Activated naive CD8-positive, alpha-beta T cell treated with anti-CD3 and anti-CD28 coated beads, Interleukin-2, amount 10 ng/mL, durations not matched to agents 7 days and 5 days (primary cell): ENCODE results near the gene TRIM37. TPM values are rescaled to one million over a fixed set of nuclear protein-coding genes. Genes with fewer than 3 reads are reported as not detected.
"Not testable (repeated sequence)": the region's sequence is repeated elsewhere in the genome, so short reads cannot be mapped to it uniquely, and the experiment has no call there.

Source experiments
- ATAC-seq: fragments of 150-1000 bp; cut with Tn5 transposase; one replicate; pipeline ENCODE4 v1.10.0; 2021; ENCODE audit warnings: low read depth, moderate library complexity
- POLR2A ChIA-PET: fragments of 350-600 bp; sonication (Branson Sonifier 250); formaldehyde crosslinking; loops from one replicate; lab custom pipeline; 2021; ENCODE audit warnings: antibody characterized with exemption; lab: Charles Lee
- DNase-seq: peaks from one replicate; pipeline ENCODE4 v3.0.0; 2021
- H3K27ac Mint-ChIP-seq: one replicate; pipeline ENCODE4 v1.8.0; 2022; ENCODE audit warnings: mild to moderate bottlenecking, mixed read lengths
- H3K27me3 Mint-ChIP-seq: one replicate; pipeline ENCODE4 v1.8.0; 2022; ENCODE audit warnings: mild to moderate bottlenecking, moderate library complexity, mixed read lengths
- H3K36me3 Mint-ChIP-seq: one replicate; pipeline ENCODE4 v1.8.0; 2021; ENCODE audit warnings: mild to moderate bottlenecking, mixed read lengths
- H3K4me1 Mint-ChIP-seq: one replicate; pipeline ENCODE4 v1.8.0; 2021; ENCODE audit warnings: mixed read lengths
- H3K4me3 Mint-ChIP-seq: one replicate; pipeline ENCODE4 v1.8.0; 2022; ENCODE audit warnings: mild to moderate bottlenecking, moderate library complexity, mixed read lengths
- H3K9me3 Mint-ChIP-seq: one replicate; pipeline ENCODE4 v1.8.0; 2021; ENCODE audit warnings: mixed read lengths
- total RNA-seq, 2 experiments: library from RNA; stranded (reverse); gene quantifications; one replicate each; pipeline ENCODE4 v1.2.3, GENCODE V29; 2021

Gene TRIM37
- total RNA-seq, 2 experiments from 2014 or later: 25.1 to 25.5 TPM

DNA sequence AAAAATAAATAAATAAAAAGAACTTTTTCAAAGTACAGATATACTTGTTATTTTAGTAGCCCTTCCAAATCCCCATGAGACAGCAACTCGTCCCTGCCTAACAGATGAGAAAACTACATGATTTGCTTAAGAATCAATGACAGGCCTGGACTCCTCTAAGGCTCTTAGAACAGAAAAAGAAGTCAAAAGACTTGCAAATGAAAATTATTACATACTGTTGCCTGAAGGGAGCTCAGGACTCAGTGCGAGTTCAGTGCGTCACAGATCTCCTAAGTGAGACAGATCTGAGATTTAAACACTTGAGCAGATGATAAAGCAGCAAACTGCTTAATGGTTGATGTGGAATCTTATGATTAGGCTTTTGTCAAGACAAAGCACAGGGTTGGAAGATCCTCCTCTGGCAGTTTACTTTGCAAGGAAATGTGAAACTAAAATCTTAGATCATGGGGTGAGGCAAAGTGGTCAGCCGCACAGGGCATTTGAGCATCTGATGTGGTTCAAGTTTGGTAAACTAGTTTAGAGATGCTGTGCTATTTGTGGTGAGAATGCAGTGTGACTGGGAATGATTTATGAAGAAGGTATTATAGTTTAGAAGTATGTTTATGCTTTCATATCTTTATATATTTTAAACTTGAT lies 138.1 kb downstream of the TRIM37 start:
- H3K4me3 Mint-ChIP-seq: no peak overlapping the region
- ATAC-seq: no peak
- no peaks in the 10 kb centered on the region for H3K36me3 Mint-ChIP-seq
- no peaks in the 10 kb centered on the region for H3K9me3 Mint-ChIP-seq
- peak; percentile 32 for DNase-seq
- peaks cover 7% of the 10 kb centered on the region for H3K4me1 Mint-ChIP-seq
- POLR2A ChIA-PET: no interaction called here
- peaks cover 16% of the 10 kb centered on the region for H3K27me3 Mint-ChIP-seq
- H3K27ac Mint-ChIP-seq: no peak overlapping the region

DNA sequence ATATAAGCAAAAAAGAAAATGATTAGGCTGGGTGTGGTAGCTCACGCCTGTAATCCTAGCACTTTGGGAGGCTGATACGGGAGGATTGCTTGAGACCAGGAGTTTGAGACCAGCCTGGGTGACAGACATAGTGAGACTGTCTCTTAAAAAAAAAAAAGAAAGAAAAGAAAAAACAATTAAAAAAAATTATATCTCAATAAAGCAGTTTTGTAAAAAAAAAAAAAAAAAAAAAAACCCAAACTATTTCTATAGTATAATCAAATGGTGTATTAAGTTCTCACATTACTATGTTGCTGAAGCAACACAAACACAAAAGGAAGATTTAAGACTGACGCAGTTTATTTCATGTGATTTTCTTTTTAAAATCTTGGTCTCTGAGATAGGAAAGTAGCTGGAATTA lies 140.5 kb downstream of the TRIM37 start:
- POLR2A ChIA-PET: no interaction called here

DNA sequence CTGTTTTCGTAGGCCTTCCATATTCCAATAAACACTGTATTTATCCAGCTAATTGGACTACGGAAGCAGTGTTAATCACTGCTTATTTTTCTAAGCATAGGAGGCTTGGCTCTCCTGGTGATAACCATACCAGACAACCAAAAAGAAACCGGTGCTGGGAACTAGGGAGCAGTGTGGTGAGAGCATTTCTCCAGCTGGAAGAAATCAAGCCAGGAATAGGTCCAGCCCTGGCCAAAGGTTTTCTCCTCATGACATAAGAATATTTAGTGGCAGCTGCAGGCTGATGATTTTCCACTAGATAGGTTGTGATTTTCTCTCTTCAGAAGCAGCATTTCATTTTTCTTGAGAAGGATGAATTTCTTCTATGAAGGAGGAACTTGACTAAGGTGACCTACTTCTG lies 141.5 kb downstream of the TRIM37 start:
- peaks cover 16% of the 10 kb centered on the region for H3K27me3 Mint-ChIP-seq
- POLR2A ChIA-PET: no interaction called here
- no peak for DNase-seq
- no peak overlapping the region for H3K4me3 Mint-ChIP-seq
- no peak for ATAC-seq
- H3K4me1 Mint-ChIP-seq: peaks cover 7% of the 10 kb centered on the region
- no peak overlapping the region for H3K27ac Mint-ChIP-seq
- H3K36me3 Mint-ChIP-seq: no peaks in the 10 kb centered on the region
- H3K9me3 Mint-ChIP-seq: no peaks in the 10 kb centered on the region

More for the DNA sequence above, 140.5 kb downstream of the TRIM37 start:
- Mint-ChIP-seq H3K9me3 (no peaks in the 10 kb centered on the region), H3K27ac (no peak overlapping the region), H3K4me1 (peaks cover 7% of the 10 kb centered on the region), H3K36me3 (no peaks in the 10 kb centered on the region), H3K27me3 (peaks cover 16% of the 10 kb centered on the region), H3K4me3 (no peak overlapping the region)
- ATAC-seq (no peak), DNase-seq (no peak)

DNA sequence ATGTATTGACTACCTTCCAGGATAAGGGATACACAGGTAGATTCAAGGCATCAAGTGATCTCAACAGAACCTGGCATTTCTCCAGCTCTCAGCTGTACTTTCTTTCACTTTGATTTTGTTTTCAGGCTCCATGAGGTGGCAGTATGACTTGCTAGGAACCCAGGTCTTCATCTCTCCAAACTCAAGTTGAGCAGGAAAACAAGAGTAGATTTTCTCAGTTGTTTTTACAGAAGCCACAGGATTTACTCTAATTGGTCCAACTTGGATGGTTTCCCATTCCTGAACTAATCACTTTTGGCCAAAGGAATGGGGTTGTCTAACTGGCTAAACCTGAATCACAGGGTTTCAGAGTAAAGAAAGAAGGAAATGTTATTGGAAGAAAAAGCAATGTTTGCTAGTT lies 146.6 kb downstream of the TRIM37 start:
- ATAC-seq: no peak
- Mint-ChIP-seq H3K27me3 (no peaks in the 10 kb centered on the region), H3K4me3 (no peak overlapping the region), H3K36me3 (no peaks in the 10 kb centered on the region), H3K9me3 (no peaks in the 10 kb centered on the region), H3K4me1 (no peaks in the 10 kb centered on the region), H3K27ac (no peak overlapping the region)
- no peak for DNase-seq
- POLR2A ChIA-PET: no interaction called here

DNA sequence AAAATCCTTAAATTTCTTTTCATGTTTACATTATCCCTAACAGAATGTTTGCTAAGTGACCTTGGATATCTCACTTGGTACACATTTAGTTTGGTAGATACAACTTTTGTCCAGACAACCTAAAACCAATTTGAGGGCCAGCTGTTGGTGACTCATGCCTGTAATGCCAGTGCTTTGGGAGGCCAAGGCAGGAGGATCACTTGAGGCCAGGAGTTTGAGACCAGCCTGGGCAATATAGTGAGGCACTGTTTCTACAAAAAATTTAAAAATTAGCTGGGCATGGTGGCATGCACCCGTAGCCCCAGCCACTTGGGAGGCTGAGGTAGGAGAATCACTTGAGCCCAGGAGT lies 149.0 kb downstream of the TRIM37 start:
- not testable (repeated sequence) for H3K4me3 Mint-ChIP-seq, DNase-seq, H3K27ac Mint-ChIP-seq, H3K9me3 Mint-ChIP-seq, H3K27me3 Mint-ChIP-seq, H3K4me1 Mint-ChIP-seq, ATAC-seq, H3K36me3 Mint-ChIP-seq
- POLR2A ChIA-PET: interaction anchor here (0.6 kb wide), 1 partner anchor 191 kb away, joined by 6 read pairs; no protein-coding TSS in a partner anchor

DNA sequence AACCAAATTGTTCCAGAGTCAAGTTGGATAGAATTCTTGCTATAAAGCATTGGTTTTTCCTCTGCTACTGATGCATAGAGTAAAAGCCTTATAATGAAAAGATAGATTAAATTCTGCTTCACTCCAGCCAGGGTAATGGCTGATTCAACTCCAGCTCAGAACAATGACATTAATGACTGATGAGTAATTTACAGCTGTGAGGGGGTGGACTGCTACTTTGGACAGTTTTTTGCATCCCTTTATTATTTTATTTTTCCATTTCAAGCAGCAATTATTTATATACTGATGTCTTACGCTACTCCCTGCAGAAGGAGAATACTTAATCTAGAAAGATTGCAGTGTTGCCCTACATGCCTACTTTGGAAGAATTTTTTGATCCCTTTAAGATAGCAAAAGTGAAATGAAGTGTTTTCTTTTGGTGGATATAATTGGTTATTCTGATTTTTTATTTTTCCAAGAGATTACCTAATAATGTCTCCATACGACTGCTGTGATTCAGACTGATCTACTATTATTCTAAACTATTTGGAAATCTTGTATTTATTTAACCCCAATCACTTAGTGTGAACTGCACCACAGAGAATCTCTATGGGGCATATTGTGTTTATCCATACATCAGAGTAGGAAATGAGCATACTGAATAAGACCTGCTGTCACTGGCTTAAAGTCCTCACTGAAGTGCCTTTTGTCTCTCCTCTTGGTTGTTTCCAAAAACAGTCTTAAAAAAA lies 149.5 kb downstream of the TRIM37 start:
- H3K9me3 Mint-ChIP-seq: peaks cover 7% of the 10 kb centered on the region
- H3K4me1 Mint-ChIP-seq: peaks cover 7% of the 10 kb centered on the region
- H3K27ac Mint-ChIP-seq: no peak overlapping the region
- DNase-seq (no peak), ATAC-seq (no peak)
- no peak overlapping the region for H3K4me3 Mint-ChIP-seq
- POLR2A ChIA-PET: interaction anchor here (0.7 kb wide), 1 partner anchor 265 kb away, joined by 3 read pairs; the partner anchor contains the start of gene RAD51C
- H3K36me3 Mint-ChIP-seq: no peaks in the 10 kb centered on the region
- H3K27me3 Mint-ChIP-seq: no peaks in the 10 kb centered on the region

DNA sequence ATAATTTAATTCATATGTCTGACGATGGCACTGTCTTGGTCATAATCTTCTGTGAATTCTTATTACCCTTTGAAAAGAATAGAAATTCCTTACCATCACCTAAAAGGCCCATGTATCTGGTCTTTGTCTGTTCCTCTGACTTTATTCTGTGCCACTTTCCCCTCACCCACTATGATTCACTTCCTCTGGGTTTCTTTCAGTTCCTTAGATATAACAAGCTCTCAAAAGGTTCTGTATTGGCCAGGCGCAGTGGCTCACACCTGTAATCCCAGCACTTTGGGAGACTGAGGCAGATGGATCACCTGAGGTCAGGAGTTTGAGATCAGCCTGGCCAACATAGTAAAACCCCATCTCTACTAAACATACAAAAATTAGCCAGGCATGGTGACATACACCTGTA lies 152.3 kb downstream of the TRIM37 start:
- not testable (repeated sequence) for ATAC-seq, H3K27ac Mint-ChIP-seq, H3K27me3 Mint-ChIP-seq

DNA sequence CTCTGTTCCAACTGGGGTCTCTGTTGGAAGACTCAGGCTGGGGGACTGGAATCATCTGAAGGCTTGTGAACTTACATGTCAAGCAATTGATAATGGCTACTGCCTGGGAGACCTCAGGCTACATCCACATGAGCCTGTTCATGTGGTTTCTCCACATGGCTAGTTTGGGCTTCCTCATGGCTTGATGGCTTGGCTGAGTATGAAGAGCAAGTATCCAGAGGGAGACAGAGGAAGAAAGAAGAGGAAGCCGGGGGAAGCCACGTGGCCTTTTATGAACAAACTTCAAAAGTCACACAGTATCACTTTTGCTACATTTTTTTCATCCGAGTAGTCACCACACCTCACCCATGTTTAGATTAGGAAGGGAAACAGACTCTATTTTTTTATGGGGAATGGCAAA lies 158.9 kb downstream of the TRIM37 start:
- Mint-ChIP-seq H3K4me1 (no peaks in the 10 kb centered on the region), H3K27ac (no peak overlapping the region), H3K9me3 (peaks cover 25% of the 10 kb centered on the region), H3K36me3 (peaks cover 9% of the 10 kb centered on the region), H3K4me3 (no peak overlapping the region), H3K27me3 (peaks cover 15% of the 10 kb centered on the region)
- ATAC-seq (no peak), DNase-seq (no peak)
- POLR2A ChIA-PET: no interaction called here

More for the DNA sequence above, 152.3 kb downstream of the TRIM37 start:
- H3K4me1 Mint-ChIP-seq, DNase-seq, H3K4me3 Mint-ChIP-seq, POLR2A ChIA-PET, H3K36me3 Mint-ChIP-seq: not testable (repeated sequence)
- peaks cover 22% of the 10 kb centered on the region for H3K9me3 Mint-ChIP-seq

DNA sequence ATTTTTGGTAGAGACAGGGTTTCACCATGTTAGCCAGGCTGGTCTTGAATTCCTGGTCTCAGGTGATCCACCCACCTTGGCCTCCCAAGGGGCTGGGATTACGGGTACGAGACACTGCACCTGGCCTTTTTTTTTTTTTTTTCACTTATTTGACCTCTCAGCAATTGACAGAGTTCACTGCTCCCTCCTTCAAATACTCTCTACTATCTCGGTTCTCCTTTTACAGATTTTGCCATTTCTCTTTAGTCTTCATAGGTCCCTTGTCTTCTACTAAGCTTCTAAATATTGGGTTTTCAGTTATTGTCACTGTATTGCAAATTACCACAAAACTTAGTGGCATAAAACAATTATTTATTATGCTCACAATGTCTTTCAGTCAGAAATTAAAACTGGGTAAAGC lies 159.3 kb downstream of the TRIM37 start:
- H3K27me3 Mint-ChIP-seq: peaks cover 15% of the 10 kb centered on the region
- H3K9me3 Mint-ChIP-seq: peaks cover 25% of the 10 kb centered on the region
- POLR2A ChIA-PET: no interaction called here
- H3K27ac Mint-ChIP-seq: no peak overlapping the region
- peaks cover 9% of the 10 kb centered on the region for H3K36me3 Mint-ChIP-seq
- ATAC-seq (no peak), DNase-seq (no peak)
- H3K4me3 Mint-ChIP-seq: no peak overlapping the region
- H3K4me1 Mint-ChIP-seq: no peaks in the 10 kb centered on the region

DNA sequence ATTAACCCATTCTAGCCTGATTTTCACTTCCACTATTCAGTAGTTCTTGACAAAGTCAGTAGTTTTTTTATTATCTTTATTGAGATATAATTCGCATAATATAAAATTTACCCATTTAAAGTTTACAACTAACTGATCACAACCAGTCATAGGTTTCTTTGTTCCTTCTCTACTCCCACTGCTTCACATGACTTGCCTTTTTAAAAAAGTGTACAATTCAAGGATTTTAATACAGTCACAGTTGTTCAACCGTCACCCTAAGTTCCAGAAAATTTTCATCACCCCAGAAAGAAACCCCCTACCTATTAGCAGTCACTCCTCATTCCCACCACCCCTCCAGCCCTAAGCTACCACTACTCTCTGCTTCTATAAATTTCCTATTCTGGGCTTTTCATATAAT lies 162.5 kb downstream of the TRIM37 start:
- Mint-ChIP-seq H3K9me3 (peaks cover 9% of the 10 kb centered on the region), H3K4me1 (no peaks in the 10 kb centered on the region), H3K27ac (no peak overlapping the region), H3K36me3 (peaks cover 2% of the 10 kb centered on the region), H3K27me3 (peaks cover 11% of the 10 kb centered on the region), H3K4me3 (no peak overlapping the region)
- POLR2A ChIA-PET: interaction anchor here (0.7 kb wide), 1 partner anchor 920 kb away, joined by 4 read pairs; no protein-coding TSS in a partner anchor
- DNase-seq (no peak), ATAC-seq (no peak)

DNA sequence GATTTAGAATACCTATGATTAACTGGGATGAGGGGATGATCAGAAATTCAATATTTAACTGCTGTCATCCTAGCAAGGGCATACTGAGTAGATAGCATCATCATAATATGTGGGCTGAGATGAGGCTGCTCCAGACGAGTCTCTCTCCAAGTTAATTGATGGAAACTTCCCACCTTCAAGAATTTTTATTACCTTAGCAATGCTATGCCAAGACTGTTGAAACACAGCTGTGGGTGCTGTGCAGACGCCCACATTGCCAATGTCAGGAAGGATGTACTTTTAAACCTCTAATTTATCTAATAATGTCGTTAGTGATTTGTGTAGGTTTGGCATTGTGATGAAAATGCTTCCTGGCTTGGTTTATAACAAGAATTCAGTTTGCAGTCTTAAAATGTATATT lies 170.4 kb downstream of the TRIM37 start:
- Mint-ChIP-seq H3K36me3 (no peaks in the 10 kb centered on the region), H3K4me3 (no peak overlapping the region), H3K4me1 (no peaks in the 10 kb centered on the region), H3K9me3 (no peaks in the 10 kb centered on the region), H3K27me3 (peaks cover 4% of the 10 kb centered on the region), H3K27ac (no peak overlapping the region)
- ATAC-seq (no peak), DNase-seq (no peak)
- POLR2A ChIA-PET: no interaction called here

DNA sequence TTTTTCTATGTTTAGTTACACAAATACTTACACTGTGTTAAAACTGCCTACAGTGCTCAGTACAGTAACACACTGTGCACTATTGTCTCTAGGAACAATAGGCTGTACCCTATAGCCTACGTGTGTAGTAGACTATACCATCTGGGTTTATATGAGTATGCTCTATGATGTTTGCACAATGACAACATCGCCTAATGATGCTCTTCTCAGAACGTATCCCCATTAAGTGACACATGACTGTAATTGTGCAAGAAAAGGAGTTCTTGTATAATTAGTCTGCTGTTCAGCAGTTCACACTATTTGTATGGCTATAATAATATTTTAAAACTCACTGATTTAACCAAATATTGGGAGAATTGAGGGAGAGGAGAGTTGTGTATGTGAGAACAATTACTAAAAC lies 173.7 kb downstream of the TRIM37 start:
- Mint-ChIP-seq H3K27me3 (peaks cover 2% of the 10 kb centered on the region), H3K4me1 (no peaks in the 10 kb centered on the region), H3K9me3 (no peaks in the 10 kb centered on the region), H3K27ac (no peak overlapping the region), H3K4me3 (no peak overlapping the region), H3K36me3 (no peaks in the 10 kb centered on the region)
- DNase-seq (no peak), ATAC-seq (no peak)
- POLR2A ChIA-PET: no interaction called here
